GM20431 (cell line): Measurements from ENCODE around the gene PEX19.

Source experiments
- in situ Hi-C: fragments of 300-500 bp; cut with MseI, MboI; formaldehyde crosslinking; loops from one replicate; pipeline ENCODE4 v1.15.0; 2020; ENCODE audit warnings: low sequenced_read_pairs; ENCODE audit not compliant: unreplicated experiment

Gene PEX19

GRCh38 chr1:160245434-160245833 is 39.5 kb downstream of the PEX19 start:
- in situ Hi-C loops, result no loop called here

- in situ Hi-C loops, result no loop called here
These were observed 40.7 kb downstream of the PEX19 start for GRCh38 chr1:160244209-160244608.

- in situ Hi-C loops, result no loop called here
These were observed 41.2 kb downstream of the PEX19 start for GRCh38 chr1:160243767-160244166.

GRCh38 chr1:160239582-160240299 is 45.2 kb downstream of the PEX19 start:
- in situ Hi-C loops, result no loop called here

GRCh38 chr1:160238408-160238807 is 46.5 kb downstream of the PEX19 start:
- in situ Hi-C loops, result no loop called here

GRCh38 chr1:160237558-160237957 is 47.4 kb downstream of the PEX19 start:
- in situ Hi-C loops, result no loop called here

GRCh38 chr1:160236806-160237205 is 48.1 kb downstream of the PEX19 start:
- in situ Hi-C loops, result no loop called here

- in situ Hi-C loops, result no loop called here
These were observed 52.0 kb downstream of the PEX19 start for GRCh38 chr1:160232911-160233310.

- in situ Hi-C loops, result no loop called here
These were observed 56.5 kb downstream of the PEX19 start for GRCh38 chr1:160228431-160228830.

- in situ Hi-C loops, result no loop called here
These were observed 57.4 kb downstream of the PEX19 start for GRCh38 chr1:160227561-160227960.

GRCh38 chr1:160227034-160227433 is 57.9 kb downstream of the PEX19 start:
- in situ Hi-C loops, result no loop called here
